ENCODE measurements around the gene PTGDS.

PTGDS gene

DNA sequence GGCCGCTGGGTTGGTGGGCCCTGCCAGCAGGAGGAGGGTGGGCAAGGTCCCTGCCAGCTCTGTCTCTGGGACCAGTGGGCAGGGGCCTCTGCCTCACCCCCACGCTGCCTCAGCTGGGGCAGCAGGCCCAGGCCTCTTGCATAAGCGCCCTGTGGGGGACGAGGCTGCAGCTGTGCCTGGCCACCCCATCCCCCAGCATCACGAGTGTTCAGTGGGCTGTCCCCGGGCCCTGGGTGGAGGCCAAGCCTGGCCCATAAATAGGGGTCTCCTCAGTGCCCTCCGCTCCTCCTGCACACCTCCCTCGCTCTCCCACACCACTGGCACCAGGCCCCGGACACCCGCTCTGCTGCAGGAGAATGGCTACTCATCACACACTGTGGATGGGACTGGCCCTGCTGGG lies at the start of gene PTGDS:
PTGDS (plus strand) TSS at position 282 of the 400 bp plus-strand sequence; CDS start at position 357, 75 bp downstream.
- no peak for DNase-seq

DNA sequence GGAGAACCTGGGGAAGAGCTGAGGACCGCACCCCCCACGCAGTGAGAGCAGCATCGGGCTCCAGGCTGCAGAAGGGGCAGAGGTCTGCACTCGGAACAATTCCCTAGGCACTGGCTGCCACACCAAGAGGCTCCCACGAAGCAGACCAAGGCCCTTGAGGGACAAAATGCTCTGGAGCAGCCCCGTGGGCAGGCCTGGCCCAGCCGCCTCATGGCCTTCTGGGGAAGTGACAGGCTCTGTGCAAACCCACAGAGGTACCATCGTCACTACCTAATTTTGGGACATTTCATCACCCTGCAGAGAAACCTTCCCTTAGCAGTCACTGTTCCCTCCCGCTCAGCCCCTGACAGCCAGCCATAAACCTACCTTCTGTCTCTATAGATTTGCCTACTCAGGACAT lies 48.7 kb upstream of the PTGDS start:
- no peak for DNase-seq

DNA sequence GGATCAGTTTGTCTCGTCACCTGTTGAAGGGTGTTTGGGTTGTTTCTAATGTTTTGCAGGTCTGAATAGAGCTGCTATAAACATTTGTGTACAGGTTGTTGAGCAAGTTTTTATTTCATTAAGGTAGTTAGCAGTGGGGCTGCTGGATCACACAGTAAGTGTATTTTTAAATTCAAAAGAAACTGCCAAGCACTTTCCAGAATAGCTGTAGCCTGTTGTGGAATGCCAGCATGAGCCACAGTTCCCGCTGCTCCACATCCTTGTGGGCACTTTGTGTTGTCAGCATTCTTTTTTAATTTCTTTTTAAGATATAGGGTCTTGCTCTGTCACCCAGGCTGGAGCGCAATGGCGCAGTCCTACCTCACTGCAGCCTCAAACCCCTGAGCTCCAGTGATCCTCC lies 47.3 kb upstream of the PTGDS start:
- no peak for DNase-seq

DNA sequence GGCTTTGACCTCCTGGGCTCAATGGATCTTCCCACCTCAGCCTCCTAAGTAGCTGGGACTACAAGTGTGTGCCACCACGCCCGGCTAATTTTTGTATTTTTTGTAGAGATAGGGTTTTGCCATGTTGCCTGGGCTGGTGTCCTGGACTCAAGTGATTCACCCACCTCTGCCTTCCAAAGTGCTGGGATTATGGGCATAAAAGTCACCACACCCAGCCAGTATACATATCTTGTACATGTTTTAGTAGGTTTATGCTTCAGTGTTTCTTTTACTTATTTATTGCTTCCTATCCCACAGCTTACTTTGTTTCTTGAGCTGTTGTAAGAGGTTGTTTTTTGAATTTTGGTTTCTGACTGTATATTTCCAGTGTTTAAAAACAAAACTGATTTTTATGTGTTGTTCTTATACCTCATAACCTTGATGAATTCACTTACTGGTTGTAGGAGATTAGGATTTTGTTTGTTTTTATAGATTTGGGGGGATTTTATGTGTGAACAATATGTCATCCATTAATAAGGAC lies 45.6 kb upstream of the PTGDS start:
- no peak for DNase-seq

DNA sequence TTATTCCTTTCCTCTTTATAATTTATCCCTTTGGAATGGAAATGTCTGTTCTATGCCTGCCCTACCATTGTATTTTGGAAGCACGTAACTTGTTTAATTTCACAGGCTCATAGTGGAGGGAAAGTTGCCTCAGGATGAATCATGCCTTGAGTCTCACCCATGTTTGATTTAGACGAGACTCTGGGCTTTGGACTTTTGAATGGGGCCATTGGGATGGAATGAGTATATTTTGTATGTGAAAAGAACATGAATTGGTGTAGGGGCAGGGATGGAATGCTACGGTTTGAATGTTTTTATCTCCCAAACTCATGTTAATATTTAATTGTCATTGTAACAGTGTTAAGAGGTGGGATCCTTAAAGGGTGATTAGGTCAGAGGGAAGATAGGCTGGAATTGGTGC lies 43.0 kb upstream of the PTGDS start:
- no peak for DNase-seq

DNA sequence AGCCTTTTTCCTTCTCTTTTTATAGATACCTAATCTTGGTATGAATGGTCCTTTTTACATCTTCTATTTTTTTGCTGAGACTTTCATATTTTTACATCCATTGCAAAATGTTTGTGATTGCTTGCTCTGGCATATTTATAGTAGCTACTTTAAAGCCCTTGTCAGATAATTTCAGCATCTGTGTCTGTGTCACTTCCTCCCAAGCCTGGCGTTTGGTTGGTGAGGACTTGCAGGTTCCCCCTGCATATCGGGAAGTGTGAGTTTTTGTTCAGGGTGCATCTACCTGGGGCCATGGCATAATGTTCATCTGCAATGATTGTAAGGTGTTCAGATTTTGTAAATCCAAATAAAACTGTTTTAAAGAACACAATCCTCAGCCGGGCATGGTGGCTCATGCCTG lies 41.7 kb upstream of the PTGDS start:
- DNase-seq = no peak

DNA sequence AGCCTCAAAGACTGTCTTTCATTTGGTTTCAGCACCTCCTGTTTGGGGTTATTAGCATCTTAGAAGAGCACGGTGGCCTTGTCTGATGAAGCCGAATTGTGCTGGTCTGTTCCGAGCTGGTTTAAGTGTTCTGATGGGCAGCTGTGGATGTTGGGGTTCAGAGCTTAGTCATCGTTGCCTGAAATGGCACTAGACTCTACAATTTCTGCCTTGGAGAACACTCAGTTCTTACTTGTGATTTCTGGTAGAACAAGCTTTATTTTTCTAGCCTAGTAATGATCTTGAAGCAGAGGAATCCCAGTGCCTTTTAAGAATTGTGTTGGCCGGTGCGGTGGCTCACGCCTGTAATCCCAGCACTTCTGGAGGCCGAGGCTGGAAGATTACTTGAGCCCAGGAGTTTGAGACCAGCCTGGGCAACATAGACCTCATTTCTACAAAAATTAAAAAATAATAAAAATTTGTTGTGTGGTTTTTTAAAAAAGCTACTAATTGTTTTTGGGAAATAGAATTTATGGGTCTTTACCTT lies 40.6 kb upstream of the PTGDS start:
- no peak for DNase-seq

DNA sequence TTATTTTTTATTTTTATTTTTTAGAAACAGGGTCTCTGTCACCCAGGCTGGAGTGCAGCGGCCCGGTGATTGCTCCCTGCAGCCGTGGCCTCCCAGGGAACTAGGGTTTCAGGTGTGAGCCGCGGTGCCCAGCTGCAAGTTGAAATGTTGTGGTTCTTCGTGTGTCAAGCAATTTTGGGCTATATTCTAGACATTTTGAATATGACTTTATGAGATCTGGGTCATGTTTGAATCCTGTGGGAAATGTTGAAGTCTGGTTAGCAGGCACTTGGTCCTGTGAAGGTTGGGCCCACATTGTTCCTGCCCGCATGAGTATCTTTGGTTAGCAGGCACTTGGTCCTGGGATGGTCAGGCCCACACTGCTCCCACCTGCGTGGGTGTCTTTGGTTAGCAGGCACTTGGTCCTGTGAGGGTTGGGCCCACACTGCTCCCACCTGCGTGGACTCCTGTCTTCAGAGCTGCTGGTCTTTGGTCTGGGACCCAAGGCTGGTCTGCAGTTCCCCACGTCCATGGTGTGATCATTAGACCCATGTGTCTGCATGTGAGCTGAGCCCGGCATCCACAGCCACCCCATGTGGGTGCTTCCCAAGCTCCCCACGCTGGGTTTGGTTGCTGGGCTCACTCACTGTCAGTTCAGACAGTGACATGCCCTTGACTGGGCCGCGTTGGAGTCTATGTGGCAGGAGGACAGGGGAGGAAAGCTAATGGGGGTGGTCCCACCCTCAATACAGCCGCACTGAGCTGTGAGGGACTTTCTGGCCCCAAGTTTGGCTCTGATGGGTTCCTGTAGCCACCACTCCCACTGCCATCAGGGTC lies 39.9 kb upstream of the PTGDS start:
- DNase-seq = no peak

DNA sequence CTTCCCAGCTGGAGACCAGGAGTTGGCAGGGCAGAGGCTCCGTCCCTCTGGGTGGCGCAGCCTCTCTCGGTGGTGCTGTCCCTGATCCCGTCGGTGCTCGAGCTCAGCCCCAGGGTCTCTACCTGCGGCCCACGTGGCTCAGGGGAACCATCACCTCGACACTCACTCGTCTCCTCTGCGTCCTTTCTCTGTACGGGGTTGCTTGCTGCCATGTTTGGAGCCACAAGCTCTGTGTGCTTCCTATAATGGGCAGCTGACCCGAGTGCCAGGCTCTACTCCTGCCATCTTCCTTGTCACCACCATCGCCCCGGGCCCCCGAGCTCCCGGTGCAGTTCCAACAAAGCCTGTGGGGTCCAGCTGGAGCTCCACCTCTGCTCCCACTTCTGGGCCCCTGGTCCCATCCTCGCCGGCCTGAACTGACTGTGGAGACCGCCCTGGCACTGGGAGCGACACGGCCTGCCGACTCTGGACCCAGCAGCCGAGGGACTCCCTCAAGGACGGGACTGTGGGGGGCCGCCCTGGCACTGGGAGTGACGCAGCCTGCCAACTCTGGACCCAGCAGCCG lies 37.8 kb upstream of the PTGDS start:
- DNase-seq = no peak

DNA sequence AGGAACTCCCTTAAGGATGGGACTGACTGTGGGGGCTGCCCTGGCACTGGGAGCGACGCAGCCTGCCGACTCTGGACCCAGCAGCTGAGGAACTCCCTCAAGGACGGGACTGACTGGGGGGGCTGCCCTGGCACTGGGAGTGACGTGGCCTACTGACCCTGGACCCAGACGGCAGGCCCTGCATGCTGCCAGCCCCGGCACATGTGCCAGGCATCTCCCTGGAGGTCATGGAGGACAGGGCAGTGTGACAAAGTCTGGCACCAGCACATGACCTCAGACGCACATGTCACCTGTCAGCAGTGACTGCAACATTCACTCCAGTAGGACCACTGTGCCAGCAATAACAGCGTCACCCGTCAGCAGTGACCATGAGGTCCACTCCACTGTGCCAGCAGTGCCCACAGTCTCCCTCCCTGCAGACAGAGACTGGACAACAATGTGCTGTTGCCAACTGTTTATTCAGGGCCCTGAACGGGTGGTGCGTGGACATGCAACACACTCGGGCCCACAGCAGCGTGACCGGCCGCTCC lies 37.2 kb upstream of the PTGDS start:
- no peak for DNase-seq

DNA sequence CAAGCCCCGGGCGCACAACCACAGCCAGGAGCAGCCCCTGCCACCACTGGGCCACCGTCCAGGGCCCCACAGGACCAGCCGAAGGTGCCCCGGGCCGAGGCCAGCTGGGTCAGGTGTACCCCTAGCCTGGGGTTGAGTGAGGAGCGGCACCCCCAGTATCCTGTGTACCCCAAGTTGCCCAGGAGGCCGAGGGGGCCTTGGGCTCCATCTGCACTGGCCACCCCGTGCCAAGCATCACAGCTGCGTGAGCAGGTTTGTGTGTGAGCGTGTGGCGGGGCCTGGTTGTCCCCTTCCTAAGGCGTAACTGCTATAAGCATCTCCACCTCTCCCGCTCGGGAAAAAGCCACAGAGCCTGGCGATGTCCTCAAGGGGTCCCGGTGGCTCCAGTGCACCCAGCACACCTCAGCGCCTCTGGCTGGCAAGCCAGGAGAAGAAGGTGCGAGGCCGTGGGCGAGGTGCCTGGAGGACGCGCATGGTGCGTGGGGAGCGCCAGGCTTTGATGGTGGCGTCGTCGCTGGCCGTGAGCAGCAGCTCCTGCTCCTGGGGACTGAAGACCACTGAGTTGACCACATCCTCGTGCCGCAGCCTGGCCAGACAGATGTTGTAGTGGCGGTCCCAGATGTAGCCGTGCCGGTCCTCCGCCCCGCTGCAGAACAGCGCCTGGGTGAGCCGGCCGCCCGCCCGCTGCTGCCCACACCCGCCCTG lies 36.6 kb upstream of the PTGDS start:
- DNase-seq = no peak

DNA sequence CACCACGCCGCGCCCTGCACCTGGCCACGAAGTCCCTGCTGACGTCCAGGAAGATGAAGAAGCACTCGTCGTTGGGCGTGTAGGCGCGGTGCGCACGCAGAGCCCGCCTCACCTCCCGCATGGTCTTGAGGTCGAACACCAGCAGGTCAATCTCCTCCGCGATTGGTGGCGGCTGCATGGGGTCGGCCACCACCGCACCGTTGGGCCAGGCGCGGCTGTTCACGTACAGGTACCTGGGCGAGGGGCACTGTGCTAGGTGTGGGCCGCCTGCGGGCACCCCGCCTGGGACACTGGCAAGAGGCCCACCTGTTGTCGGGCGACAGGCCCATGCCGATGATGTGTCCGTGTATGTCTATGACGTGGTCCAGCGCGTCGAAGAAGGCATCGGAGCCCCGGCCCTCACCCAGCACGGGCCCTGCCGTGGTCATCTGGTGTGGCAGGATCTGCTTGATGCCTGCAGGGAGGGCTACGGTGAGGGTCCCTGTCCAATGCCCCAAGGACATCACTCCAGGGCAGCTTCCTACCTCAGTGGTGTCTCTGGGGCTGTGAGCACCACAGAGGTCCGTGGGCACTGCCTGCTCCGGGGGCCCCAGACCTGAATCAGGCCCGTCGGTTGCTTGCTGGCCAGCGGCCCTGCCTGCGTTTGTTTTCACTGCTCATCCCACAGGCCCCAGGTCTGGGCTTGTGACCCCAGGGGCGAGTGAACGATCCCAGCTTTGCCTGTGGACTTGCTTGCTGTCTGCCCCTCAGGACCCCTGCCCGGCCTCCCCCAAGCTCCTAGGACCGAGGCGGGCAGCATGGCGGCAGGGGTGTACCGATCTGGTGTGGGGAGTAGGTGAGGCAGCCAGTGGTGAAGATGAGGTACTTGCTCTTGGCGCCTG lies 35.8 kb upstream of the PTGDS start:
- DNase-seq = no peak

DNA sequence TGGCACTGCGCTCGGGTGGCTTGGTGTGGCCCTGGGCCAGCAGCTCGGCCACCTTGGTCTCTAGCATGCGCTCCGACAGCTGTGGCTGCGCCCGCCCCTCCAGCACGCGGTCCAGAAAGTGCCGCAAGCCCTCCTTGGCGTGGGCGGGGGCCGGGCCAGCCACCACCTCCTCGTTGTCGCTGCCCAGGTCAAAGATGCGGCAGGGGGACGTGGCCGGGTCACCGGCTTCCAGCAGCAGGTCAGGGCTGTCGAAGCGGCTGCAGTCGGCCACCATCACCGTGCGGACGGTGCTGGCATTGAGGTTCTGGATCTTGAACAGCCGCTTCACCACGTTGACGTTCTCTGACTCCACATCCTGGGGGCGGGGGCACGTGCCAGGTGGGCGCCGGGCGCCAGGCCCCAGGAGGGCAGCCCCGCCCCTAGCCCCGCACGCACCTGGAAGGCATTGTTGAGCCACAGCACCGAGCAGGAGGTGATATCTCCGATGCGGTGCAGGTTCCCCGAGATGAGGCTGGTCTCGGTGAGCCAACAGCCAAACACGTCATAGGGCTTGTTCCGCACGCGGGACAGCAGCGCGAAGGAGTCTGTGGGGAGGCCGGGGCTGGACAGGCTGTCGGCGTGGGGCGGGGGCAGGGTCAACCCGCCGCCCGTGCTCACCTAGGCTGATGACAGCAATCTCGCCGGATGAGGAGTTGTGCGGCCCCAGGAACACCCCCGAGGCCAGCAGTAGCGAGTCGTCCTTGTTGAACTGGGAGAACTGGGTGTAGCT lies 35.0 kb upstream of the PTGDS start:
- no peak for DNase-seq

DNA sequence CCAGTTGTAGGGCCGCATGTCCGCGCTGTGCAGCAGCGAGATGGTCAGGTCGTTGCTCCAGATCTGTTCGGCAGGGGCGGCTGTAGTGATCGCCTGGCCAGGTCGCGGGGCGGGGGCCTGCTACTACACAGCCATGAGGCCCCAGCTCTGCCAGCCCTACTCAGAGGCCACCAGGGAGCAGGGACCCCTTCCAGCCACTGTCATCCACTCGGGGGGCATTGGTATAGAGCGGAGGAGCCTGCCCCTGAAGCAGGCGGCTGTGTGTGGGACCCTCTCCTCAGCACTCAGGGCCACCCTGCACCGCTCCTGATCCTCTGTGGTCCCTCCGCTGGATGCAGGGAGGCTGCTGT lies 34.4 kb upstream of the PTGDS start:
- no peak for DNase-seq

DNA sequence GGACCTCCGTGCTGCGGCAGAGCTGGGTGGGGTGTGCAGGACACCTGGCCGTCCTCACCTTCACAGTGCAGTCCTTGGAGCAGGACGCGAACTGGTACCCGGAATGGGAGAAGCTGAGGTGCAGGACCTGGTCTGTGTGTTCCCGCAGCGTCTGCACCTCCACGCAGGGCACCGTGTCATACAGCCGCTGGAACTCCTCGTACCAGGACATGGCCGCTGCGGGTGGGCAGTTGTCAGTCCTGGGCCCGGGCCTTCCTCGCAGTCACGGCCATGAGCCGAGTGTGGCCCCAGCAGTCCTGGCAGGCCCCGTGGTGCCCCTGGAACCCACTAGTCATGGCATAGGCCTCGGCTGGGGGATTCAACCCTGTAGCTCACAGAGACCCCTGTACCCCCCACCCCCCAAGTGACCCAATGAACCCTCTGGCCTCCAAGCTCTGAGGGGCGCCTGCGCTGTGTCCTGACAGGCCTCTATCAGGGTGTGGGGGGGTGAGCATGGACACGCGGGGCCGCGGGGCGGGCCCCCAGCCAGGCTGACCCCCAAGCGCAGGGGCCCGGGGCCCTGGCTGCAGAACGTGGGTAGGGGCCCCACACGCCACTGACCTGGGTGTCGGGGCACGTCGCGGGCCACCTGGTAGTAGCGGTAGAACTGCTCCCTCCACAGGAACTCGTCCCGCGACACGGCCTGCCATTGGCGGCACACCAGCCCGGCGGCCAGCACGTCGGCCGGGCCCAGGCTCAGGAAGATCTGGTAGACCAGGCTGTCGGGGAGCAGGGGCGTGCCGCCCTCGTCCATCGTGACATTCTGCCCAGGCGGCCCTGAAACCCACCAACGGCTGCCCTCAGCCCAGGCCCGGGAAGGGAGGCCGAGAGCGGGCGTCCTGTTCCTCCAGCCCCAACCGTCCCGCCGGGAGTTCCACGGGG lies 33.8 kb upstream of the PTGDS start:
- DNase-seq = no peak

DNA sequence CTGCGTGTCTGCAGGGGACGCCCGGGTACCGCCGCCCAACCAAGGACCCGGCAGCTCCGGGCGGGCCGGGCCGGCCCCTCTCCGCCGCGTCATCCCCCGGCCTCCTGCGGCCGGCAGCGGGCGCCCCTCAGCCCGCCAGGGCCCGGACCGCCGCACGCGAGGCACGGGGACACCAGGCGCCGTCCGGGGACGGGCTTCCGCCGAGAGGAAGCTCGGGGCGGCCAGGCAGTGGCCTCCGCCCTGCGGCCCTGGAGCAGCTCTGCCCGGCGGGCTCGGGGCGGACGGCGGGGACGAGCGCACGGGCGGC lies 33.1 kb upstream of the PTGDS start:
- DNase-seq = no peak

DNA sequence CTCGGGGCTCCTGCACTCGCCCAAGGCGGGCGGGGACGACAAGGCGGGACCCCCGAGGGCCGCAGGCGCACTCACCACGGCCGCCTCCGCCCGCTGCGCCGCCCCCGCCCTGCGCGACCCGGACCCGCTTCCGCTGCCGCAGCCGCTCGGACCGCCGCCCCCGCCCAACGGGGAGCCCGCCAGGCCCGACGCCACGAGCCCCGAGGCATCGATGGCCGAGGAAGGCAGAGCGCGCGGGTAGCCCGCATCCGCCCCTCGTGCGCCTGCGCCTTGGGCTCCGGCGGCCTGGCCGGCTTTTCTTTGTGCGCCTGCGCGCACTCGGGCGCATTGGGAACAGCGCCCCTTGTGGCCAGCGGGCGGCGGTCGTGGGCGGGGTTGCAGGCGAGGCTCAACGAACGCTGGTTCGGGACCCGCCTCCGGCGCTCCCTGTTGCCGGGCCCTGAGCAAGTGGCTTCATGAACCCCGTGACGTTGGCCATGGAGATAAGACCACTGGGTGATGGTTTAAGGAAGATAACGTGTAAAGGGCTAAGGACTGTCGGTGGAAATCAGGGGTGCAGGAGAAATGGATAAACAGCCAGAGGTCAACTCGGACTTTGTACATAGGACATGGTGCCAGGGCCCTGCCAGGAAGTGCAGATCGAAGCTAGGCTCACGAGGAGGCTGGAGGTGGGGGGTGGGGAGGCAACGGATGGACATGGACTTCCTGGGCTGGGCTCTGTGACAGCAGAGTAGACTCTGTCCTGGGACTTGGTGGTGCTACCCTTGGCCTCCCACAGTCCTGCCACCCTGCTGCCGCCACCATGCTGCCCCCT lies 32.6 kb upstream of the PTGDS start, which contains the start of the genes C8G and FBXW5:
C8G (plus strand) TSS at position 725 of the 814 bp plus-strand sequence; CDS start at position 803, 78 bp downstream.
FBXW5 (minus strand) TSS at position 220 of the 814 bp plus-strand sequence. CDS start 655 bp downstream, outside the sequence.
- DNase-seq = peak; percentile 69

DNA sequence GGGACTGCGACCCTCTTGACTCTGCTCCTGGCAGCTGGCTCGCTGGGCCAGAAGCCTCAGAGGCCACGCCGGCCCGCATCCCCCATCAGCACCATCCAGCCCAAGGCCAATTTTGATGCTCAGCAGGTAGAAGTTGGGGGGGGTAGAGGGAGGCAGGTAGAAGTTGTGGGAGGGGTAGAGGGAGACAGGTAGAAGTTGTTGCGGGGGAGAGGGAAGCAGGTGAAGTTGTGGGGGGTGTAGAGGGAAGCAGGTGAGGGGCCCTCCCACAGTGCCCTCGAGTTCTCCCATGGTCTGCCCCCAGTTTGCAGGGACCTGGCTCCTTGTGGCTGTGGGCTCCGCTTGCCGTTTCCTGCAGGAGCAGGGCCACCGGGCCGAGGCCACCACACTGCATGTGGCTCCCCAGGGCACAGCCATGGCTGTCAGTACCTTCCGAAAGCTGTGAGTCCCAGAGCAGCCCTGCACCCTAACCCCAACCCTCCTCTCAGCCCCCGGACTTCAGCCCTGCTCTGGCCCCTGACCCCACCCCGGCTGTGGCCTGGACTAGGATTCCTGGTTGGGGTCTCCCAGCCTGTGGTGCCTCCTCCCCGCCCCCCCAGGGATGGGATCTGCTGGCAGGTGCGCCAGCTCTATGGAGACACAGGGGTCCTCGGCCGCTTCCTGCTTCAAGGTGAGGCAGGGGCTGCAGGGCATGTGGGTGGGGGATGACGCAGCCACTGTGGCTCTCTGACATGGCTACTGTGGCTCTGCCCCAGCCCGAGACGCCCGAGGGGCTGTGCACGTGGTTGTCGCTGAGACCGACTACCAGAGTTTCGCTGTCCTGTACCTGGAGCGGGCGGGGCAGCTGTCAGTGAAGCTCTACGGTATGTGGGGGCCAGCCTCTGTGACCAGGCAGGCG lies 31.7 kb upstream of the PTGDS start:
- no peak for DNase-seq

All from SHP77 treated with DMSO at 0.1 percent for 48 hours (cell line).